BLaER1 treated with 17β-estradiol and CSF1 and Interleukin-3, amounts not matched to agents 10 nM and 100 nM (cell line): ENCODE measurements around the gene ADCY1.

Experiments
- H3K27ac ChIP-seq, 11 experiments: shearing (Covaris generic); formaldehyde crosslinking; 2 replicates each; pipeline ENCODE4 v1.8.1; 2022
- H3K27me3 ChIP-seq, 11 experiments: shearing (Covaris generic); formaldehyde crosslinking; 2 replicates each; pipeline ENCODE4 v1.8.1; 2022
- H3K36me3 ChIP-seq, 11 experiments: shearing (Covaris generic); formaldehyde crosslinking; 2 replicates each; pipeline ENCODE4 v1.8.1; 2022
- H3K4me1 ChIP-seq, 10 experiments: shearing (Covaris generic); formaldehyde crosslinking; 2 replicates each; pipeline ENCODE4 v1.8.1; 2022
- H3K4me2 ChIP-seq, 11 experiments: shearing (Covaris generic); formaldehyde crosslinking; 2 replicates each; pipeline ENCODE4 v1.8.1; 2022
- H3K4me3 ChIP-seq, 10 experiments: shearing (Covaris generic); formaldehyde crosslinking; 2 replicates each; pipeline ENCODE4 v1.8.1; 2022
- H3K9ac ChIP-seq, 11 experiments: shearing (Covaris generic); formaldehyde crosslinking; 2 replicates each; pipeline ENCODE4 v1.8.1; 2022
- H3K9me3 ChIP-seq, 11 experiments: shearing (Covaris generic); formaldehyde crosslinking; replicated peaks in 1 of 11; 2 replicates each; pipeline ENCODE4 v1.8.1; 2022
- H4K20me1 ChIP-seq, 11 experiments: shearing (Covaris generic); formaldehyde crosslinking; 2 replicates each; pipeline ENCODE4 v1.8.1; 2022
- Cebpa-rat ChIP-seq, 11 experiments: shearing (Covaris generic); IDR thresholded peaks; 2 replicates each; pipeline ENCODE4 v1.8.1; 2022

ADCY1 gene

GRCh38 chr7:45712872-45713668 is 138.9 kb downstream of the ADCY1 start:
- H3K4me3 ChIP-seq: no peak overlapping the region
- no peak overlapping the region for H3K27ac ChIP-seq
- no peak overlapping the region for H3K9ac ChIP-seq
- peaks cover 0 to 2% (median 0%) of the 10 kb centered on the region in 11 experiments; a peak in 2 of 22 replicates for H4K20me1 ChIP-seq
- no peaks in the 10 kb centered on the region for H3K36me3 ChIP-seq
- peaks cover 18 to 24% (median 20%) of the 10 kb centered on the region in 10 experiments for H3K4me1 ChIP-seq
- H3K27me3 ChIP-seq: no peaks in the 10 kb centered on the region
- H3K4me2 ChIP-seq: no peak overlapping the region
- no peaks in the 10 kb centered on the region for H3K9me3 ChIP-seq
- no peak for TF ChIP-seq Cebpa-rat (IDR thresholded peaks at IDR 0.05)

- H3K27ac ChIP-seq: no peak overlapping the region
- H3K36me3 ChIP-seq: no peaks in the 10 kb centered on the region
- TF ChIP-seq Cebpa-rat (IDR thresholded peaks at IDR 0.05): no peak
- no peaks in the 10 kb centered on the region for H3K27me3 ChIP-seq
- no peak overlapping the region for H3K4me2 ChIP-seq
- no peaks in the 10 kb centered on the region for H3K9me3 ChIP-seq
- H3K4me3 ChIP-seq: no peak overlapping the region
- H3K9ac ChIP-seq: no peak overlapping the region
- peaks cover 27 to 32% (median 28%) of the 10 kb centered on the region in 10 experiments for H3K4me1 ChIP-seq
- peaks cover 0 to 8% (median 0%) of the 10 kb centered on the region in 11 experiments; a peak in 3 of 22 replicates for H4K20me1 ChIP-seq
Observed at GRCh38 chr7:45713669-45714520, 139.7 kb downstream of the ADCY1 start.

- H3K4me1 ChIP-seq: peaks cover 33 to 38% (median 34%) of the 10 kb centered on the region in 10 experiments
- no peak overlapping the region for H3K9ac ChIP-seq
- H3K9me3 ChIP-seq: no peaks in the 10 kb centered on the region
- TF ChIP-seq Cebpa-rat (IDR thresholded peaks at IDR 0.05): no peak
- no peak overlapping the region for H3K4me2 ChIP-seq
- H3K4me3 ChIP-seq: no peak overlapping the region
- H3K27ac ChIP-seq: no peak overlapping the region
- peaks cover 0 to 8% (median 0%) of the 10 kb centered on the region in 11 experiments; a peak in 3 of 22 replicates for H4K20me1 ChIP-seq
- H3K36me3 ChIP-seq: no peaks in the 10 kb centered on the region
- H3K27me3 ChIP-seq: no peaks in the 10 kb centered on the region
Observed at GRCh38 chr7:45714521-45714820, 140.3 kb downstream of the ADCY1 start.

- Histone ChIP-seq H3K9me3 (no peaks in the 10 kb centered on the region), H3K27ac (0 out of 22 replicates have a peak overlapping the region, but pooled peaks of 2 of the 11 experiments have one; percentile 18 to 34), H4K20me1 (peaks cover 0 to 8% (median 0%) of the 10 kb centered on the region in 11 experiments; a peak in 3 of 22 replicates), H3K4me3 (no peak overlapping the region), H3K4me2 (peak overlapping the region in 6 of 11 experiments; percentile 83 to 91 (median 88); a peak in 8 of 22 replicates), H3K4me1 (peaks cover 39 to 49% (median 46%) of the 10 kb centered on the region in 10 experiments), H3K27me3 (no peaks in the 10 kb centered on the region), H3K36me3 (no peaks in the 10 kb centered on the region), H3K9ac (no peak overlapping the region)
- no peak for TF ChIP-seq Cebpa-rat (IDR thresholded peaks at IDR 0.05)
Observed at GRCh38 chr7:45715471-45716352, 141.5 kb downstream of the ADCY1 start.

GRCh38 chr7:45716380-45717203 is 142.4 kb downstream of the ADCY1 start:
- Histone ChIP-seq H3K27ac (peak overlapping the region in 7 of 11 experiments; percentile 5 to 43 (median 28); a peak in 6 of 22 replicates), H3K36me3 (0 out of 22 replicates have a peak, but pooled peaks cover 0 to under 1% (median 0%) of the 10 kb centered on the region in 11 experiments), H3K4me1 (peaks cover 39 to 54% (median 52%) of the 10 kb centered on the region in 10 experiments), H3K4me2 (peak overlapping the region; percentile 80 to 91 (median 87)), H4K20me1 (peaks cover 0 to 8% (median 0%) of the 10 kb centered on the region in 11 experiments; a peak in 3 of 22 replicates), H3K27me3 (no peaks in the 10 kb centered on the region), H3K9me3 (no peaks in the 10 kb centered on the region), H3K9ac (no peak overlapping the region), H3K4me3 (no peak overlapping the region; a peak in 1 of 20 replicates)
- TF ChIP-seq Cebpa-rat (IDR thresholded peaks at IDR 0.05): no peak

GRCh38 chr7:45717537-45718235 is 143.5 kb downstream of the ADCY1 start:
- Histone ChIP-seq H3K4me3 (peak overlapping the region in 2 of 10 experiments; percentile 23 to 28; a peak in 5 of 20 replicates), H4K20me1 (peaks cover 0 to 8% (median 0%) of the 10 kb centered on the region in 11 experiments; a peak in 4 of 22 replicates), H3K4me1 (peaks cover 39 to 55% (median 52%) of the 10 kb centered on the region in 10 experiments), H3K9me3 (no peaks in the 10 kb centered on the region), H3K36me3 (peaks cover 0 to 11% (median 6%) of the 10 kb centered on the region in 11 experiments; a peak in 4 of 22 replicates), H3K27me3 (no peaks in the 10 kb centered on the region), H3K4me2 (peak overlapping the region; percentile 80 to 91 (median 87)), H3K27ac (peak overlapping the region in 2 of 11 experiments; percentile 37 to 56; a peak in 2 of 22 replicates), H3K9ac (no peak overlapping the region; a peak in 1 of 22 replicates)
- TF ChIP-seq Cebpa-rat (IDR thresholded peaks at IDR 0.05): no peak
